GM10248 (cell line): ENCODE results near the gene CHRM3.

Experiments
- CTCF ChIA-PET: fragments of 300-600 bp; sonication (Branson Sonifier 250); formaldehyde crosslinking; extraction: SDS; loops from one replicate; lab custom pipeline; 2021; ENCODE audit warnings: antibody characterized with exemption; lab: Yijun Ruan, JAX
- POLR2A ChIA-PET: fragments of 350-650 bp; sonication (Branson Sonifier 250); formaldehyde crosslinking; extraction: SDS; loops from one replicate; lab custom pipeline; 2020; ENCODE audit warnings: antibody characterized with exemption; lab: Yijun Ruan, JAX
- DNase-seq: peaks from one replicate; pipeline ENCODE4 v3.0.0; 2012; ENCODE audit errors: extremely low spot score
- TF ChIP-seq, protein P1 (sequence below): IDR thresholded peaks from 2 replicates; pipeline ENCODE4 v1.5.1; 2012; ENCODE audit warnings: mild to moderate bottlenecking, low read depth; ENCODE audit errors: extremely low read depth, missing control alignments, control extremely low read depth

The CHRM3 gene

DNA sequence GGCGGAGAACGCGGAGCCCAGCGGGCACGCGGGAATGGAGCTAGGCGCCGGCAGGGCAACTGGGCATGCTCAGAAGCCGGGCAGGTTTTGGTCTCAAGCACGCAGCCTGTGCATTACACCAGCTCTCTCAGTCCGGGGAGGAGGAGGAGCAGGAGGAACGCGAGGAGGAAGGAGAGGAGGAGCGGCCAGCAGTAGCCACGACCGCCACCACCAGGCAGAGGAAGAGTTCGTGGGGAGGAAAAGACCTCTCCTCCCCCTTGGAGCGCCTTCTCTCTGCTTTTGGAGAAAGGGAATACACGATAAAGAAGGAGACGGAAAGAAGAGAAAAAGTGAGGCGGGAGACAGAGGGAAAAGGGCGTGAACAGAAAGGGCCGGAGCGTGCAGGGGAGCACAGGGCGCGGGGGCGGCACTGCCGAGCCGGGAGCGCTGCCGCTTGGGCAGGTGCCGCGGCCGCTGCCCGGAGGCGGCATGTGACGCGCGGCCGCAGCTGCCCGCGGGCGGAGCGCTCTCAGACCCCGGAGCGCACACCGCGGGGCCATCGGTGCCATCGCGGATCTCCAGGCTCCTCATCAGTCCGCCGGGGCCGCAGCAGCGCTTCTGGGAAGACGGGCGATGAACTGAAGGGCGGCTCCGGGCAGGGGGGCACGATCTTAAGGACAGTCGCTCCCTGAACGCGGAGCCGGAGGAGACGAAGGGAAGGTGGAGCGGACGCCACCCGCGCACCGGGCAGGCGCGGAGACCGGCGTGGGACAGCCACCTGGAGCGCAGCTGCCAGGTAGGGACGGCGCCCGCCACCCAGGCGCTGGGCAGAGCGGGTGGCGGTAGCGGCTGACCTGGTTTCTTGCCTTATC is at the start of gene CHRM3:
TSS of gene CHRM3 (plus strand) at position 116 of the 851 bp plus-strand sequence. CDS start 520,884 bp downstream, outside the sequence.
- TF ChIP-seq, protein P1, sequence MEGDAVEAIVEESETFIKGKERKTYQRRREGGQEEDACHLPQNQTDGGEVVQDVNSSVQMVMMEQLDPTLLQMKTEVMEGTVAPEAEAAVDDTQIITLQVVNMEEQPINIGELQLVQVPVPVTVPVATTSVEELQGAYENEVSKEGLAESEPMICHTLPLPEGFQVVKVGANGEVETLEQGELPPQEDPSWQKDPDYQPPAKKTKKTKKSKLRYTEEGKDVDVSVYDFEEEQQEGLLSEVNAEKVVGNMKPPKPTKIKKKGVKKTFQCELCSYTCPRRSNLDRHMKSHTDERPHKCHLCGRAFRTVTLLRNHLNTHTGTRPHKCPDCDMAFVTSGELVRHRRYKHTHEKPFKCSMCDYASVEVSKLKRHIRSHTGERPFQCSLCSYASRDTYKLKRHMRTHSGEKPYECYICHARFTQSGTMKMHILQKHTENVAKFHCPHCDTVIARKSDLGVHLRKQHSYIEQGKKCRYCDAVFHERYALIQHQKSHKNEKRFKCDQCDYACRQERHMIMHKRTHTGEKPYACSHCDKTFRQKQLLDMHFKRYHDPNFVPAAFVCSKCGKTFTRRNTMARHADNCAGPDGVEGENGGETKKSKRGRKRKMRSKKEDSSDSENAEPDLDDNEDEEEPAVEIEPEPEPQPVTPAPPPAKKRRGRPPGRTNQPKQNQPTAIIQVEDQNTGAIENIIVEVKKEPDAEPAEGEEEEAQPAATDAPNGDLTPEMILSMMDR, result no peak
- ChIA-PET POLR2A (no interaction called here), CTCF (no interaction called here)
- DNase-seq, result no peak

DNA sequence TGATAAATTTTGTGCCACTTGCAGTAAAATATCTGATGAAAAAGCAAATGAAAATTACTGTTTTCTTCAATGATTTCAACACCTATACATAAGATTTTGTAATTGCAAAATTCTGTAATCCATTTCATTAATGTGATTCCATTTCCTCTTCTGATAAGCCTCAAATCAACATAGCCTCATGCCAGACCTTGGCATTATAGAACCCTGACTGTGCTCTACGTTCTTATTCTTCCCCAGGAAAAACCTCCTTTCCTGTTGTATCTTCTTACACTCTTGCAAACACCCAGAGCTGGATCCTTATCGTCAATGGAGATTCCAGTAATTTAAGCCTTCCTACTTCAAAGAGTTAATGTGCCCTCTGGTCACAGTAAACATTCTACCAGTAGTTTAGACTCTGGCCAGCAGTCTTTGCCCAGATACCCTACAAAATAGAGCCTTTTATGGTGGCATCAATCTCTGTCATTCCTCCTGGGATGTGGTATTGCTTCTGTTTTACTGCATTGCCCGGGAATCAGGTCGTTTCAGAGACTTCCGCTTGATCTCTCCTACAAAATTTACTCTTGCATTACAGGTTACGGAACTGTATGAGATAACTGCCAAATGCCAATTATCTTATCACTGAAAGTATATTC is 48.5 kb upstream of the CHRM3 start:
- TF ChIP-seq, protein P1, result no peak
- POLR2A ChIA-PET, result no interaction called here
- DNase-seq, result no peak
- CTCF ChIA-PET, result no interaction called here

DNA sequence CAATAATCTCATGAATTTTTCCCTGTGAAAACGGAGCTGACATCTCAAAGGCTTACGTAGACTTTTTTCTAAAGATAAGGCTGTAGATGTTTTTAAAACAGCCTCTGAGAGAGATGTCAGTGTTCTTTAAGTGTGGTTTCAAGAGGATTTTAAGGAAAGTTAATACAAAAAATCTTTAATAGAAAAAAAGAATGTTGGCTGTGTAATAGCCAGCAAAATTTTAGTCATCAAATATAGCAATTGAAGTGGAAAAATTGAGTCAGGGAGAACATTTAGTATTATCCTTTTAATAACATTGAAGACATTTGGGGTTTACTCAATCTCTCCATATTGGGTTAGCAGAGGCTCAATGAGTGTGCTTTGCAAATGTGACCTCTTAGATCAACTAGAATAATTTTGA is 38.6 kb upstream of the CHRM3 start:
- DNase-seq, result no peak
- ChIA-PET POLR2A (no interaction called here), CTCF (no interaction called here)
- TF ChIP-seq, protein P1, result no peak

DNA sequence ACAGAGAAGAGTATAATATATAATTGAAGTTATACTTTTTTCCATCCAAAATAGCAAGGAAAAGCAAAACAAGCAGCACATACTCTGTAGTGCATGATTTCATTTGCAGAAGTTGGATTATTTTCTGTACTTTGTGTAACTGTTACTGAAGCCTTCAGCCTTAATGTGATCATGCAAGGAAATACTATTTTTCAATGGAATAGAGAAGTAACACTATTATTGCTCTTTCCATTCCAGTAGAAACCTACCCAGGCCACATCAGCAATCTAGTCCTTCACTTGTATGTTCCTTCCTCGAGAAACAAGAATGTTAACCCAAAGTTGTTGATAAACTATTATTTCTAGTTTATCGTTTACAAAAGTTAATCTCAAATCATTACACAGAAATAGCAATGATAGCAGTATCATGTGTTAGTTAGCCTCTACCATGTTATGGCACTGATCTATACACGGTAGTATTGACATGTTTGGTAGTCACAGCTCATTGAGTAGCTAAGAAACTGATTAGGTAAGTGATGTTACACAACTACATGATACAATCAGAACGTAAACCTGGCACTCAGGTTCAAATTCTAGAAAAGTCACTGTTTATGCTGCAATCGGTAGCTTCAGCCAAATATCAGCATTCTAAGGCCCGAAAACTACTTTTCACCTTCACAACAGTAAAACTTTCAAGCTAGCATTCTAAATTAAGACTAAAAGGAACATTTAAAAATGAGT is 37.6 kb upstream of the CHRM3 start:
- DNase-seq, result no peak
- POLR2A ChIA-PET, result no interaction called here
- CTCF ChIA-PET, result no interaction called here
- TF ChIP-seq, protein P1, result no peak

DNA sequence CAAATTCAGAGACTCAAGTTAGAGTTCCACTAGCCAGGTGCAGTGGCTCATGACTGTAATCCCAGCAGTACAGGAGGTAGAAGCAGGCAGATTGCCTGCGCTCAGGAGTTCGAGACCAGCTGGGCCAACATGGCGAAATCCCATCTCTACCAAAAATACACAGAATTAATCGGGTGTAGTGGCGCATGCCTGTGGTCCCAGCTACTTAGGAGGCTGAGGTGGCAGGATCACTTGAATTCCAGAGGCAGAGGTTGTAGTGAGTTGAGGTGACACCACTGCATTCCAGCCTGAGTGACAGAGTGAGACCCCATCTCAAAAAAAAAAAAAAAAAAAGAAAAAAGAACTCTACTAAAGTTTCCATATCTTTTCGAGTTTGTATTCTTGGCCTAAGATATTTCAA is 36.7 kb upstream of the CHRM3 start:
- CTCF ChIA-PET, result no interaction called here
- TF ChIP-seq, protein P1, result no peak
- no peak for DNase-seq
- POLR2A ChIA-PET, result no interaction called here

DNA sequence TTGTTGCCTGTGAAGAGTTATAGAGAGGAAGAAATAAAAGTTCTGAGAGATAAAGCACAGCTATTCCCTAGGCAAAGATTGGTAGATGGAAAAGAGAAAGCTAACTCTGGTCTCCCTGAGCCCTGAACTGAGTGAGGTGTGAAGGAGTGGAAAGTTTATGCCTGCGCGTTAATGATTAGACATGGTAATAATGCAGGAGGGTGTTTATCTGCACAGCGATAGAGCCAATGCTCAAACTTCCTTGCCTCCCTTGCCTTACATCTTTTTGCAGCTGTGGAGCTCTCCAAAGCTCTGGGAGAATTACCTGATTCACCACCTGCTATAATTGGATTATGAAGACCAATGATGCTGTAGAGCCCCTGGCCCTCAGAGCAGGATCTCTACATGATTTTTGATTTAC is 32.8 kb upstream of the CHRM3 start:
- TF ChIP-seq, protein P1, result no peak
- DNase-seq, result no peak
- ChIA-PET POLR2A (no interaction called here), CTCF (interaction anchor here (0.7 kb wide), 1 partner anchor 11 kb away, joined by 3 read pairs; no protein-coding TSS in a partner anchor)
